GM21723 (cell line): Measurements from ENCODE around the gene TH.

Experiments used
- ATAC-seq: cut with Tn5 transposase; IDR thresholded peaks from one replicate; pipeline ENCODE4 v1.9.1; 2021; ENCODE audit warnings: mild to moderate bottlenecking, moderate library complexity; ENCODE audit not compliant: unreplicated experiment

Gene TH

DNA sequence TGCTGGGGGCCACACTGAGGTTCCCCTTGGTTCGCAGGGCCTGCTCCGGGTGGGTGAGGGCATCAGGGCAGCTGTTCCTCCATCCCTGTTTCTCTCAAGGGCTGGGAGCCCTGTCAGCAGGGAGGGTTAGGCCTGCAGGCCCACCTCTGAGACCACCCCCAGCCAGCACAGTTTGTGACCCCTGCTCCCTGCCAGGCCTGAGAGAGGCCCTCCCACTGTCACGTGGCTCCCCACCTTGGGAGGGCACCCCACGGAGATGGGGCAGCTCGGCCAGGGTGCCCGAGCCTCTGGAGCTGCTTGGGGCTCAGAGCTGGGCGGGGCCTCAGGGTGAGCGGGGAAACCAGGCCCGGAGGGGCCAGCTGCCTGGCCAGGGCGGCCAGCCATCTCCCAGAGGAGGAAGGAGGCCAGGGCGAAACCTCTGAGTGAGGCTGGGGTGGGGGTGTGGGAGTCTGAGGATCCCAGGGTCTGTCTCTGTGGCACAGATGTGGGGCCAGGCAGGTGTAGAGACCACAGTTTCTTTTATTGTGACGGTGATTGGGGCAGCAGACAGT lies 8.1 kb downstream of the TH start:
- ATAC-seq: no peak

DNA sequence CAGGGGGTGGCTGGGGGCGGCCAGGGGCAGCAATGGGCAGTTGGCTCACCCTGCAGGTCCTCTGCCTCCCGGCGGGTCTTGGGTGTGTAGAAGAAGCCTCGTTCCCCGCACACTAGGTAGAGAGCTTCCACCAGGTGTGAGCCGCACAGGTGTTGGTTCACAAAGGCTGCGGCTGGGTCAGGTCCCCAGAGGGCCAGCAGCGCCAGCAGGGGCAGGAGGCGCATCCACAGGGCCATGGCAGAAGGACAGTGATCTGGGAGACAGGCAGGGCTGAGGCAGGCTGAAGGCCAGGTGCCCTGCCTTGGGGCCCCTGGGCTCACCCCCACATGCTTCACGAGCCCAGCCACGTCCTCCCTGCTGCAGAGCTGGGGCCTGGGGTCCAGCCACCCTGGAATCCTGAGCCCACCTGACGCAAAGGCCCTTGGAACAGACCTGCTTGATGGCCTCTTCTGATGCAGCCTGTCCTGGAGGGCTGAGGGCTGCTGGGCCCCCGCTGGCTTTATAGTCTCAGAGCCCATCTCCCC lies 10.8 kb downstream of the TH start, which contains the start of gene INS:
TSS of gene INS (minus strand) at position 474 of the 524 bp plus-strand sequence. CDS start at position 236, 238 bp downstream.
- no peak for ATAC-seq

DNA sequence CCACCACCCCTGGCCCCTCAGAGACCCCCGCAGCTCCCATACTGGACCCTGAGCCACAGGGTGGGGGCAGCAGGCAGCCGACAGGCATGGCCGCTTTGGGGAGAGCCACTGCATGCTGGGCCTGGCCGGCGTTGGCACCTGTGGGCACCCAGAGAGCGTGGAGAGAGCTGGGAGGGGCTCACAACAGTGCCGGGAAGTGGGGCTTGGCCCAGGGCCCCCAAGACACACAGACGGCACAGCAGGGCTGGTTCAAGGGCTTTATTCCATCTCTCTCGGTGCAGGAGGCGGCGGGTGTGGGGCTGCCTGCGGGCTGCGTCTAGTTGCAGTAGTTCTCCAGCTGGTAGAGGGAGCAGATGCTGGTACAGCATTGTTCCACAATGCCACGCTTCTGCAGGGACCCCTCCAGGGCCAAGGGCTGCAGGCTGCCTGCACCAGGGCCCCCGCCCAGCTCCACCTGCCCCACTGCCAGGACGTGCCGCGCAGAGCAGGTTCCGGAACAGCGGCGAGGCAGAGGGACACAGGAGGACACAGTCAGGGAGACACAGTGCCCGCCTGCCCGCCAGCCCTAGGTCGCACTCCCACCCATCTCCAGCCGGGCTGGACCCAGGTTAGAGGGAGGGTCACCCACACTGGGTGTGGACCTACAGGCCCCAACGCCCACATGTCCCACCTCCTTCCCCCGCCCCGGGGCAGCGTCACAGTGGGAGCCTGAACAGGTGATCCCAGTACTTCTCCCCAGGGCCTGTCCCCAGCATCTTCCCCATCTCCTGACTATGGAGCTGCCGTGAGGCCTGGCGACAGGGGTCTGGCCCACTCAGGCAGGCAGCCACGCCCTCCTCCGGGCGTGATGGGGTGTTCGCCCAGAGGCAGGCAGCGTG lies 11.8 kb downstream of the TH start:
- ATAC-seq: no peak

DNA sequence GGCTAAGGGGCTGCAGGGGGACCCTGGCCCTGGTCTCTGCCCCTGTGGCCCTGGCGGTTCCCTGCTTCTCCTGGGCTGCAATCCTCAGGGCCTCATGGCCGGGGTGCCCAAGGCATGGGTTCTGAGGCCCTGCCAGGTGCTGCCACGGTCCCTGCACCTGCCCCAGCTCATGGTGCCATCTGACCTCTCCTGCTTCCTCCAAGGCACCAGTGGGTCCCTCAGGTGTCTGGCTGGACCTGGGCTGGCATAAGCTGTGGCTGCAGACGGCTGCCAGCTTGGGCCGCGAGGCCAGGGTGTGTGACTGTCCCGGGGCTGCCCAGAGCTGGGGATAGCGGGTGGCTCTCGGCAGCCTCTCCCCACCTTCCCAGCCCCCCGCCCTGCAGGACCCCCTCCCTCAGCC lies 12.6 kb downstream of the TH start:
- no peak for ATAC-seq

DNA sequence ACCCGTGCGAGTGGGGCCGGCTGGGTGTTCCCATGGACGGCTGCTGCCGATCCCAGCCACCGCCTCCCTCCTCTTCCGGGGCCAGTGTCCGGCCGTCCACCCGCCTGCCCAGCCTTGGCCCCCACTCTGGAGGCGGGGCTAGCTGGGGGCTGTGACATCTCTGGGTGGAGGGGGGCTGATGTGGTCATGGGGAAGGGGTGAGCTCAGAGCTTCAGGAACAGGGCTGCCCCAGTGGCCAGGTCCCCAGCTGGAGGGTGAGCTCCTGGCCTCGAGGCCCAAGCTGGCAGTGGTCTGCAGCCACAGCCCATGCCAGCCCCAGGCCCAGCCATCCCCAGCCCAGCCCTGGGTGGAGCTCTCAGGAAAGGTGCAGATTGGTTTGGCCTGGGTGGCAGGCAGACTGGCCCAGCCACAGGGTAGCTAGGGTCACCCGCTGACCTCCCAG lies 13.3 kb downstream of the TH start:
- ATAC-seq: no peak

DNA sequence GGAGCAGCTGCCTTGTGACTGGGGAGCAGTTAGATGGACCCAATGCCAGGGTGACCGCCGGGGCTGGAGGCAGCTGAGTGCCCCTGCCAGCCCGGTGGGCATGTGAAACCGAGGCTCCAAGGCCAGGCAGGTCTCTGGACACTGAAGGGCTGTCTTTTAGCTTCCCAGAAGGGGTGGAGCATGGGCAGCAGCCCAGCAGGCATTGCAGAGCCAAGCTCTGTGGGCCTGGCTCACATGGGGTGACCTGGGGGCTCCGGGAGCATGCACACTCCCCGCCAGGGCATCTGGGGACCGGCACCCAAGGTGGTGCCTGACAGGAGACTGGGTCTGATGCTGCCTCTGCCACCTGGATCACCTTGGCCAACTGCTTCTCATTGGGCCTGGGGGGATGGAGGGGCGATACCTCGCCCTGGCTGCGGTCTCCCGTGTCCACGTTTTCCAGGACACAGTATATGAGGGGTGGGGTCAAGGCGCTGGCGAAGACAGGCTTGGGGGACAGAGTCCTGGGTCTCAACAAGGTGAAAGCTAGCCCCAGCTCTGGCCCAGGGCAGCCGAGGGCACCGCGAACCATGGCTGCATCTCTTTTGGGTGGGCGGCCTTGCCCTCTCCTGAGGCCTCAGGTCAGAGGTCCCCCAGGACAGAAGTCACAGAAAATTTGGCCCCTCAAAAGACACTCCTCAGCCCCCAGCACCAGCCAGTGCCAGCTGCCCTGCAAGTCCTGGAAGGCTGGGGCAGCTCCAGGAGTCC lies 14.1 kb downstream of the TH start:
- ATAC-seq: no peak

DNA sequence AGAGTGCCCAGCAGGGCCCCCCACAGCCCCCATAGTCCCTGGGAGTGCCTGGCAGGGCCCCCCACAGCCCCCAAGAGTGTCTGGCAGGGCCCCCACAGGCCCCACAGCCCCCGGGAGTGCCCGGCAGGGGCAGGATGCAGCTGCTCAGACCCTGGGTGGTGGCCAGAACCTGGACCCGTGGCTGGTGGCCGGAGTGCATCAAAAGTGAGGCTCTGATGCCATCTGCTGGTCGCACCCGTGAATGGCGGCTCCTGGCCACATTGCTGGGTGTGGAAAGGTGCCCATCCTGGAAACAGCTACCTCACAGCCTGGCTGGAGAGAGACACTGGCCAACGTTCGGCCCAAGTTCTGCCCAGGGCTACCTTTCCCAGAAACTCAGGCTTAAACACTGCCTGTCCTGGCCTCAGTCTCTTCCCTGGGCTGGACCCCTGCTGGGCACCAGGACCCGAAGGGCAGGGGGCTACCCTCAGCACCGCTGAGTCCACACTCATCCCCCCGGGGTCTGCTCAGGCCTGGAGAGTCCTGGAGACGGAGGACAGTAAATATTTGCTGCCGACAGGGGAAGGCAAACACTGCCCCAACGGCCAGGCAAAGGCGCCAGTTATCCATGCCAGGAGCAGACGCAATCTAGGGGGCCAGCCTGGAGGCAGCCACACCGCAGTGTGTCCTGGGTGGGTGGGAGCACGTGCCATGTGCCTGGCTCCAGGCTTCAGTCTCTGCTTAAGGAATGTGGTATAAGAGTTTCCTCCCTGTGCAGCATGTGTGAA lies 15.0 kb downstream of the TH start:
- no peak for ATAC-seq

DNA sequence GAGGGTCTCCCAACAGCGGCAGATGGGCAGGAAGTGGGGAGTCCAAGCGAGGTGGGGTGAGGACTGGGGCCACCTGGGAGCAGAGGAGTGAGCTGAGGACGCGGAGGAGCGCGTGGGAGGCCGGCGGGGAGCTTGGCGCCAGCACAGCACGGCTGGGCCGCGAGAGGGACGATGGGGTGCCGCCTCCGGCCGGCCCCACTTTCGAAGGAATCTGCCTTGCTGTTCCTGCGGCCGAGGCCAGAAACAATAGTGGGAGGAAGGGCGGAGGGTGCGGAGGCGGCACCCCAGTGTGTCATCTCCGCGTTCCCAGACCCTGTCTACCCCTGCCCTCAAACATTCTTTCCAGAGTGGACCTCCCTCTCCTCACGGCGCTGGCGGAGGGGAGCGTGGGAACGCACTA lies 16.1 kb downstream of the TH start:
- no peak for ATAC-seq

DNA sequence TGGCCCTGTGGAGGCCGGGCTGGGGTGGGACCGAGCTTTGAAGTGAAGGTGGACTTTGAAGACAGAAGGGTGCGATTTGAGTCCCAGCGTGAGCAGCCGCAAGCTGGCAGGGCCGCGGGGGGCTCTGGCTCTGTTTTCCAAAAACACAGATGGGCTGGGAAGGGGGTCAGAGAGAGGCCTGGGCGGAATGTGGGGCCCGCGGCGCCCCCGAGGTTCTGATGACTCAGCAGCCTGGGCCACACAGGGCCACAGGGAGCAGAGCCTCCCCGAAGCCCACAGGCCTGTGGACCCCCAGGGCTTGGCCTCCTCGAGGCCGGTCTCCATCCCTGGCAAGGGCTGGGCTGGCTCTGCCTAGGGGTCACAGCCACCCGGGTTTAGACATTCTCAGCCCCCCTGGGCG lies 16.7 kb downstream of the TH start:
- ATAC-seq: no peak

DNA sequence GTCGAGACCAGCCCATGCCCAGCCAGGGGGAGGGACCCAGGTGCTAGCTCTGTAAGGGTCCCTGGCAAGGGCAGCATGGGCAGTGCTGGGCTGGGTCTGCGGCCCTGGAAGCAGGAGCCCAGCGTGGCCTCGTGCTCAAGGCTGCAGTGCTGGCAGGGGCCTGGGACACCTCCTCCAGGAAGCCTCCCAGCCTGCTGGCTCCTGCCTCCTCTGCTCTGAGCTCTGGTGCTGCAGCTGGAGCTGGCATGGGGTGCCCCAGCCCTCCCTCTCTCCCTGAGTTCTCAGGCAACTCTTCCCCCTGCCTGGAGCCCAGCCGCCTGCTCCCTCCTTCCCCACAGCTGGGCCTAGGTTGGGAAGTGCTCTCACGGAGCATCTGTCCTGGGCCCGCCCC lies 17.4 kb downstream of the TH start:
- no peak for ATAC-seq

DNA sequence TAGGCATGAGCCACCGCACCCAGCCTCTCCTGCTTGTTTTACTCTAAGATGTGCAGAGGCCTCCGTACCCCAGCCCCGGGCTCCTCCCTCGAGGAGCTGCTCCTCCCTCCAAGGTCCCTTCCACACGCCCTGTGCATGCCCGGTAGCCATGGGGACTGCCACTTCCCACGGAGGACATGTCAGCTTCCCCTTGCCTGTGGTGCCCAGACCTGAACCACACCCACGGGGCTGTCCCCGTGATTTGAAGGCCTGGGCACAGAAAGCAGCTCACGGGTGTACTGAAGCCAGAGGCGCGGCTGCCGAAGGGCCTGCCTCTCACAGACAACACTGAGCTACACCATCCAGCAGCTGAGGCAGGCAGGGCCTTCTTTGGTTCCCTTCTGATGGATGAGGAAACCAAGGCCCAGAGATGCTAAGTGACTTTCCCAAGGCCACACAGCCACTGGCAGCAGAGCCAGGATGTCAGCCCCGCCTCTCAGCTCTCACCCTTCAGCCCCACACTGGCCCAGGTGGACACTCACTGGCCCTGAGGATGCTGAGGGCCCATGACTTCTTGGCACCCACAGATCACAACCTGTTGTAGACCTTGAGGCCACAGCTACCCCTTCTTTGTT lies 17.9 kb downstream of the TH start:
- no peak for ATAC-seq

DNA sequence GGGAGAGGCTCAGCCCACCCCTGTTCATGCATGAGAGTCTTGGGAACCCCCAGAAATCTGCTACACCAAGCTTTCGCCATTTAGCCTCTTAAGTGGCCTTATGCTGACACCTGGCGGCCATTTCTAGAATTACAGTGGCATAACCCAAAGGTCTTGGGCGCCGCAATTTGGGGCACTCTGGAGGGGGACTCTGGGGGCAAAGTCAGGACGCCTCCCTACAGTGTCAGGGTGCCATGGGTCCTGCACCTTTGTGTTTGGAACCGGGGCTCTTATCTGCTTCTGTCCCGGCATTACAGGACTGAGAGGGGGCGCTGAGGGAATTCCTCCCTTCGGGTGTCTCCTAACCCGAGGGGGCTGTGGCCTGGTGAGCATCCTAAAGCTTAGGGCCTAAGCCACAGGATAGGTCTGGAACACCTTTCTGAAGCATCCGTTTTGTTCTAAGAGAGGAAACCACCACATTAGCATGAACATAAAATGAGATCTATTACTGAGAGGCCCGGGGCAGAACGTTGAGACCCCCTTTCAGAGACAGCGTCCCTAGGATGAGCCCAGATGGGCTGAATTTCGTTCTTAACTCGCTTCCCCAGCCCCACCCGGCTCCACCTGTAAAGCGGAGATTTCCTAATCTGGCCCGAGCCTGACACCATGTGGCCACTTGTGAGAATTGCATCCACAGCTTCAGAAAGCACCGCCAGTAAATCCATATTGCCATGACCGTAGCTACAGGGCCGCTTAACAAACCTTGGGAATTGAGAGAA lies 19.9 kb downstream of the TH start:
- no peak for ATAC-seq

DNA sequence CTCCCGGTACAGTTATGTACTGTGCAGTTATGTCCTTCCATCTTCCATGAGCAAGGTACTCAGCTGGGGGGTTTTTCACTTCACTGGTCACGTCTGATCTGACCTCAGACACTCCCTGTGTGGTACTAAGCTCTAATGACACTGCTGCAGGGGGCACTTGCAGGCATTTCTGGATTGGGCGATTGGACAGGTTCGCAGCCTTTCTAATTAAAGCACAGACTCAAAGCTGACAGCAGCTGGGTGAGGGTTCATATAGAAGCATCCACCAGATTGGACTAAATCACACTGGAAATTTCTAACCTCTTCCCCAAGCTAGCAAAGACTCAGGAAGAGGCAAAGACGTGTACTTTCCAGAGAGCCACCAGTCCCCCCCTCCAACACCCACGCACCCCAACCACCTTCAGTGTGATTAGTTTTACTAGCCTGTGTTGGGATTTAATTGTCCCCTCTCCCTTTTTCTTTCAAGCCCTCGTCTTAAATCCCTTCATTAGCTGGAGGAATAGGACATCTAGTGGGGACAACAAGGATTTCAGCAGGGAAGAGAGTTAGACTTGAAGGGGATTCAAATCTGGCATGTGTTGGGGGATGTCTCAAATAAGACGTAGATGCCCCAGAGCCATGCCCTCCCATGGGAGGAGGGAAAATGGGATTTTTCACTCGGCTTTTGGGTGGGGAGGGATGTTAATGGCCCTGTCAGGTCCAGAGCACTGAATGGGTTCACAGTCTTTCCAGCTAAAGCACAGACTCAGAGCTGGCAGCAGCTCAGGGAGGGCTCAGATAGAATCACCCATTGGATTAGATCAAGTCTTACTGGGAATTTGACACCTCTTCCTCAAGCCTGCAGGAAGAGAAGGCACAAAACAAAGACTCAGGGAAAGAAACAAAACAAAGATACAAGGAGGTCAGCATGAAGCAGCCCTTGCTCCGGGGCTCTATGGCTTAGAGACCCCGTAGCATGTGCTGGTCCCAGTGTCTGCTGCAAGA lies 21.5 kb downstream of the TH start:
- ATAC-seq: no peak

DNA sequence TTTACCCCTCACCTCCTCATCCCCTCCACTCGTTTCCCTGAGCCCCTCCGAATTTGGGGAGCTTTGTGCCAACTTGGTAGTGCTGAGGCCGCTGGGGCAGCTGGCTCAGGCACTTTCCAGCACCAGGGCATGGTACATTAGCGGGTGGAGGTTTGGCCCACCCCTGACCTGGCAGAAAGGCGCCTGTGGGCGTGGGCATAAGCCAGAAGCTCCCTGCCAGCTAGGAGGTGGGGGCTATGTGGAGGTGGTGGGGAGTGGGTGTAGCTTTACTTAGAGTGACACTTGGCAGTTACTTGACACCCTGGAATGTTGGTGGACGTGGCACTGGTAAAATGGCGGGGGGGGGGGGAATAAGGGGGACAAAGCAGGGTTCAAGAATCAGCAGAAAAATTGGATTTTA lies 22.2 kb downstream of the TH start:
- no peak for ATAC-seq

DNA sequence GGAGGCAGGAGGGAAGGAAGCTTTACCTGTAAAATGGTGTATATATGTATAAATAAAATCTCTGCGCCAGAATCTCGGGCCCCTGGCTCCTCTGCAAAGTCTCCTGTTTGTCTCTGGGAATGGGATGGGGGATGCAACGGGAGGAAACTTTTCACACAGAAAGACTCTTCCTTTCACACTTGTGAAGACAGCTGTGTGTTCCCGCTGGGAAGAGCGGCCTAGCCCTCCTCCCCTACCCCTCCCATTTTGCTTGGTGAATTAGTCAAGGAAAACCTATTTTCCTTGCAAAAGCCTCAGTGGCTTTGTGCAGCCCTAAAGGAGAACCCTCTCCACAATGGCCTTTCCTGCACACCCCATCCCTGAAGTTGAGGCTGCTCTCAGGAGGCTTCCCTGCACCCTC lies 23.0 kb downstream of the TH start:
- ATAC-seq: no peak

DNA sequence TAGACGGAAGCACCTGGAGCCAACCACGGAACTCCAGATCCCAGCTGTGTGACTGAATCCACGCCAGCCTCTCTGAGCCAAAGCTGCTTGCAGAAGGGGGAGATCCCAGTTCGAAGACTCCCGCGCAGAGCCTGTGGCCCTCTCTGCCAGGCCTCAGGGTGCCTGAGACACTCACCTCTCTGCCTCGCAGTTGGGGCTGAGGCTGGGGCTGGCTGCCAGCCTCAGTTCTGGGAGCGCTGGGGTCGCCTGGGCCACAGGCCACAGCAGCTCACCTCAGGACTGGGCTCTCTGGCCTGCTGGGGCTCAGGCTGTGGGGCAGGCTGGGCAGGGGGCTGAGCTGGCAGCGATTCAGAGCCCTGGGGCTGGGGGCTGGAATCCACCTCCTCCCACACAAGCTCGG lies 24.2 kb downstream of the TH start:
- ATAC-seq: no peak

DNA sequence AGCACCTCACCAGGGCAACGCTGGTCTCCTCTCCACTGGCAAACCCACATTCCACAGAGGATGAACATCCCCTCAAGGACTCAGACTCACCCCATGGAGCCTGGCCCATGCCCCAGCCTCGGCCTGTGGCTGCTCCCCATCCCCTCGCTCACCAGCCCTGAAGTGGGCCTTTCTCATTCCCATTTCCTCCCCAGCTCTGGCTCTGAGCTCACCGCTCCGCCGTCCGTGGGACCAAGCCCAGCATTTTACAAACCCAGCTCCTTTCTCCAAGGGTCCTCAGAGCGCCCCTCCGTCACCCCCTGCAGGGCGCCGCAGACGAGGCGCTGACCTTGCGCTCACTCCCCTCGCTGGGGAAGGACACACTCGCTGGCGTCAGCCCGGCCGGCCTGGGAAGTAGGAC lies 25.6 kb downstream of the TH start:
- no peak for ATAC-seq

DNA sequence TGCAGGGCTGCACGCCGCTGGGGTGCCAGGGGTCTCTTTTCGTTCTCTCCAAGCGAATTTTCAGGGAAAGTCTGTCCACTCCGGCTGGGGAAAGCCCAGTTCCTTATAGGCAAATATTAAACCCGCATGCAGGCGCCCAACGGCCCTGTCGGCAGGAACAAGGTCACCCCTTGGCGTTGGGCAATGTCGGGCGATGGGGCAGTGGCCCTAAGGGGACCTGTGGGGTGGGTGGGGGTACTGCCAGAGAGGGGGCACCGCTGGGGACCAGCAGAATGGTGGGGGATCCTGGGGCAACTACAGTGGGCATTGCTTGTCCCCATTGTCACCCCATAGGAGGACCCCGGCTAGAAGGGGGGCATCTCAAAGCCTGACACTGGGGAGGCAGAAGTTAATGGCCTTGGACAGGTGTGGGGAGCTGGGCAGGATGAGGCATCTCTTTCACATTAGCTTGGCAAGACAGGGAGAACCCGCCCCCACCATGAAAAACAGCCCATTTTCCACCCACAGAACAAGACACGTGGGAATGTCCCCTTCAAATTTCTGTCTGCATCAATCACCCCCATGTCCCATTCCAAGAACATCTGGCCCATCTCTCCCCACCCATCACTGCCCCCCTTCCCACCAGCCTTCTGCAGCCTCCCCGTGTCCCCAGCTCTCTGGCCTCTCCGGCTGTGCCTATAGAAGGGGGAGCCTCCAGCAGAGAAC lies 26.9 kb downstream of the TH start:
- ATAC-seq: no peak
